Keratinocyte (primary cell): Measurements from ENCODE around the gene PADI6. TPM values are rescaled to one million over a fixed set of nuclear protein-coding genes. Genes with fewer than 3 reads are reported as not detected.

Experiments used
- DNase-seq: peaks from one replicate; pipeline ENCODE4 v3.0.0-alpha.2; 2011; ENCODE audit warnings: low read depth, missing footprints, low spot score
- FAIRE-seq: peaks from 2 replicates; lab custom pipeline; 2011; peaks lifted over from hg19 to GRCh38; lab: Jason Lieb, UNC
- H2AFZ ChIP-seq: 2 replicates; pipeline ENCODE4 v1.6.0; 2012; ENCODE audit warnings: low read length, control low read depth, inconsistent platforms; ENCODE audit not compliant: control insufficient read depth
- H3K27ac ChIP-seq: 2 replicates; pipeline ENCODE4 v1.5.1; 2011; ENCODE audit warnings: low read length; ENCODE audit not compliant: control insufficient read depth, insufficient read depth
- H3K27me3 ChIP-seq: 3 replicates; pipeline ENCODE4 v1.6.0; 2011; ENCODE audit warnings: low read length; ENCODE audit not compliant: control insufficient read depth, insufficient read depth; ENCODE audit errors: extremely low read depth
- H3K36me3 ChIP-seq, 2 experiments: 2 replicates in 1 of 2; 3 replicates in 1 of 2; pipeline ENCODE4 v1.5.1; 2011; ENCODE audit warnings: low read length in 2 of 2, mild to moderate bottlenecking in 1 of 2; ENCODE audit not compliant: control insufficient read depth in 2 of 2, insufficient read depth in 2 of 2; ENCODE audit errors: extremely low read depth in 1 of 2
- H3K4me1 ChIP-seq: 3 replicates; pipeline ENCODE4 v1.5.1; 2011; ENCODE audit warnings: low read length; ENCODE audit not compliant: control insufficient read depth, insufficient read depth; ENCODE audit errors: extremely low read depth
- H3K4me2 ChIP-seq: 3 replicates; pipeline ENCODE4 v1.6.0; 2011; ENCODE audit warnings: low read depth, low read length; ENCODE audit not compliant: control insufficient read depth, insufficient read depth; ENCODE audit errors: extremely low read depth
- H3K4me3 ChIP-seq, 3 experiments: fragments of 200-600 bp in 1 of 3; sonication (generic) in 1 of 3; 2 replicates in 2 of 3; 3 replicates in 1 of 3; pipeline ENCODE4 v1.5.1; 2011 to 2016; ENCODE audit warnings: low read length in 3 of 3, mild to moderate bottlenecking in 3 of 3, control low read depth in 2 of 3, inconsistent platforms in 1 of 3, low read depth in 1 of 3, mixed read lengths in 1 of 3, mixed run types in 1 of 3, moderate library complexity in 1 of 3; ENCODE audit not compliant: control insufficient read depth in 2 of 3, insufficient read depth in 2 of 3; ENCODE audit errors: extremely low read depth in 1 of 3
- H3K79me2 ChIP-seq: 2 replicates; pipeline ENCODE4 v1.6.0; 2012; ENCODE audit warnings: low read length; ENCODE audit not compliant: control insufficient read depth, insufficient read depth
- H3K9ac ChIP-seq: 3 replicates; pipeline ENCODE4 v1.6.0; 2011; ENCODE audit warnings: low read length; ENCODE audit not compliant: control insufficient read depth, insufficient read depth; ENCODE audit errors: extremely low read depth
- H3K9me1 ChIP-seq: 3 replicates; pipeline ENCODE4 v1.6.0; 2011; ENCODE audit warnings: low read length; ENCODE audit not compliant: control insufficient read depth, insufficient read depth; ENCODE audit errors: extremely low read depth
- H3K9me3 ChIP-seq: 2 replicates; pipeline ENCODE4 v1.5.1; 2012; ENCODE audit warnings: low read depth, low read length; ENCODE audit not compliant: control insufficient read depth
- H4K20me1 ChIP-seq: 3 replicates; pipeline ENCODE4 v1.6.0; 2011; ENCODE audit warnings: low read length; ENCODE audit not compliant: control insufficient read depth, insufficient read depth; ENCODE audit errors: extremely low read depth
- CTCF ChIP-seq, 3 experiments: IDR thresholded peaks in 1 of 3; conservative IDR thresholded peaks in 1 of 3; optimal IDR thresholded peaks in 1 of 3; 2 replicates in 2 of 3; 3 replicates in 1 of 3; pipeline versions ENCODE3 to v1.5.1; 2011; ENCODE audit warnings: low read length in 3 of 3, mild to moderate bottlenecking in 3 of 3, moderate library complexity in 2 of 3, control low read depth in 1 of 3, inconsistent platforms in 1 of 3; ENCODE audit not compliant: insufficient read depth in 2 of 3; ENCODE audit errors: extremely low read depth in 1 of 3
- EZH2 ChIP-seq: IDR thresholded peaks from one replicate; pipeline ENCODE4 v1.6.1; 2012; ENCODE audit warnings: inconsistent platforms, mild to moderate bottlenecking, low read length, moderate library complexity
- dilution Hi-C: fragments of 300-500 bp; cut with MboI; formaldehyde crosslinking; loops from one replicate; pipeline ENCODE4 v1.7.0; 2020; ENCODE audit warnings: low sequenced_read_pairs; ENCODE audit not compliant: extremely low pct_ligation_motif_present
- polyA plus RNA-seq, 5 experiments: library from polyadenylated mRNA; depleted of rRNA in 3 of 5; stranded (reverse) in 3 of 5; stranded (forward) in 1 of 5; unstranded in 1 of 5; fragments of >200 nt; gene quantifications; 1 replicate in 1 of 5; 2 replicates in 3 of 5; 3 replicates in 1 of 5; pipeline versions ENCODE4 v1.2.1 to v1.2.3, GENCODE V29; 2011 to 2012; ENCODE audit warnings: missing spikeins in 2 of 5, low read depth in 1 of 5, low replicate concordance in 1 of 5

Gene PADI6
- polyA plus RNA-seq, 1 donor (not counting 4 experiments of a cell fraction or from before 2014, with no cell fraction given), result not detected

GRCh38 chr1:17429183-17429582 lies 57.2 kb downstream of the PADI6 start:
- H3K4me1 ChIP-seq, result no peaks in the 10 kb centered on the region
- H2AFZ ChIP-seq, result no peak overlapping the region
- peaks cover 53 to 61% of the 10 kb centered on the region in 2 experiments for H3K36me3 ChIP-seq
- DNase-seq (no peak), FAIRE-seq (no peak)
- H3K9ac ChIP-seq, result no peak overlapping the region
- H3K9me3 ChIP-seq, result no peaks in the 10 kb centered on the region
- no peaks in the 10 kb centered on the region for H3K9me1 ChIP-seq
- H4K20me1 ChIP-seq, result peaks cover 6% of the 10 kb centered on the region
- TF ChIP-seq EZH2 (no peak), CTCF (optimal IDR thresholded peaks at IDR 0.05 in 1 of 3, IDR thresholded peaks at IDR 0.05 in 1 of 3, conservative IDR thresholded peaks at IDR 0.05 in 1 of 3; ENCODE audit: extremely low read depth in 1 of 3, insufficient read depth in 2 of 3, low read length in 3 of 3) (no peak)
- no peaks in the 10 kb centered on the region for H3K27me3 ChIP-seq
- H3K79me2 ChIP-seq, result peaks cover 88% of the 10 kb centered on the region
- H3K4me3 ChIP-seq, result no peak overlapping the region
- dilution Hi-C loops, result no loop called here
- no peak overlapping the region for H3K4me2 ChIP-seq
- no peak overlapping the region for H3K27ac ChIP-seq

- Histone ChIP-seq H3K36me3 (peaks cover 31 to 60% of the 10 kb centered on the region in 2 experiments), H3K9me3 (no peaks in the 10 kb centered on the region), H3K27me3 (no peaks in the 10 kb centered on the region), H3K79me2 (peaks cover 94% of the 10 kb centered on the region), H3K9me1 (no peaks in the 10 kb centered on the region), H3K9ac (no peak overlapping the region), H4K20me1 (peaks cover 22% of the 10 kb centered on the region), H3K4me2 (no peak overlapping the region), H3K4me3 (no peak overlapping the region), H3K27ac (no peak overlapping the region), H2AFZ (no peak overlapping the region), H3K4me1 (peaks cover 11% of the 10 kb centered on the region)
- dilution Hi-C loops, result no loop called here
- no peak for FAIRE-seq
- TF ChIP-seq EZH2, result no peak
- no peak for TF ChIP-seq CTCF (optimal IDR thresholded peaks at IDR 0.05 in 1 of 3, IDR thresholded peaks at IDR 0.05 in 1 of 3, conservative IDR thresholded peaks at IDR 0.05 in 1 of 3; ENCODE audit: extremely low read depth in 1 of 3, insufficient read depth in 2 of 3, low read length in 3 of 3)
- DNase-seq, result no peak
These were observed 60.4 kb downstream of the PADI6 start for GRCh38 chr1:17432412-17432811.
